A204.1 (cell line): ENCODE data around the gene PRDM15.

ENCODE experiments used
- FAIRE-seq: peaks from 2 replicates; lab custom pipeline; 2012; peaks lifted over from hg19 to GRCh38; lab: Jason Lieb, UNC

The PRDM15 gene

DNA sequence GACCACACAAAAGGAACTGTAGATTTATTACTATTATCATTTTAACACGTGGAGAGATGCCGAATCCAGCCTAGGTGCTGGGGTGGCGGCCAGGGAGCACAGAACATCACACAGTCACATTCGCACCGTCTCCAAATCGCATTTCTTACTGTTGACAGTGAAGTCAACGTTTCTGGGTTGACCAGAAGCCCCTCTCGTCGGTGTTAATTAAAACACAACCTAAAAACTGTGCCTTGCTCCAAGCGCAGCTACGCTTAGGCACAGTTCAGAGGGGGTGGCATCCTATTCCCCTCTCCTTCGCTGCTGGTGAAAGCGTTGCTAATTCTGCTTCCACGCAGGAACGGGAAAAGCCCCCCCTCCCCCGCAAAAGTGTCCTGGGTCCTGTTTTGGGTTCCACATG lies 116.4 kb downstream of the PRDM15 start:
- no peak for FAIRE-seq

DNA sequence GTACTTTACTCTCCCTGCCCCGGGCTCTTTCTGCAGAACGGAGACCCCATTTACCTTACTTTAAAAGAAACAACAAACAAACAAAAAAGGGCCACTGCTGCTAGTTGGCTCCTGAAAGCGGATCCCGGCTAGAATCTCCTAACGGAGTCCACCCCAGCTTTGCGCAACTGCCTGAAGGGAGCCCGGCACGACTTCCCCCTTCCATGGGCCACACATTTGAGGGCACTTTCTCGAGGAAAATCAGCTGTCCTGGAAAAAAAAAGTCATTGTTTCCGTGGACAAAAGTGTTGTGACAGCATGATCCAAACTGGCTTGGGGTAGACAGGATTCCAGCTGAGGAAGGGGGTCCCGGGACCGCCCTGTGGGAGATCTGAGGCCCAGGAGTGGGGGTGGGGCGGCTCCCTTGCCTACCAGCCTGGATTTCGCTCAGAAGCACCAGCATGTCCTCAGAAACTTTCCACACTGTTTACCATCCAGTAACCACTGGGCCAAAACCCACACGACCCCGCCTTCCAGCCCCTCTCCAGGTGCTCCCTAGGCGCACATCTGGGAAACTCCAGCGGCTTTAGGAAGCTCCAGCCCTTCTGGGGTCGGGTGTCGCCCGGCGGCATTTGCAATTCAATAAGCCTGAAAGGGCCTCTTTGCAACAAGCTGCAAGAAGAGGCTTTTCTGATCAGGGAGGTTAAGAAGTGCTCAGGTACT lies 117.1 kb downstream of the PRDM15 start:
- no peak for FAIRE-seq

DNA sequence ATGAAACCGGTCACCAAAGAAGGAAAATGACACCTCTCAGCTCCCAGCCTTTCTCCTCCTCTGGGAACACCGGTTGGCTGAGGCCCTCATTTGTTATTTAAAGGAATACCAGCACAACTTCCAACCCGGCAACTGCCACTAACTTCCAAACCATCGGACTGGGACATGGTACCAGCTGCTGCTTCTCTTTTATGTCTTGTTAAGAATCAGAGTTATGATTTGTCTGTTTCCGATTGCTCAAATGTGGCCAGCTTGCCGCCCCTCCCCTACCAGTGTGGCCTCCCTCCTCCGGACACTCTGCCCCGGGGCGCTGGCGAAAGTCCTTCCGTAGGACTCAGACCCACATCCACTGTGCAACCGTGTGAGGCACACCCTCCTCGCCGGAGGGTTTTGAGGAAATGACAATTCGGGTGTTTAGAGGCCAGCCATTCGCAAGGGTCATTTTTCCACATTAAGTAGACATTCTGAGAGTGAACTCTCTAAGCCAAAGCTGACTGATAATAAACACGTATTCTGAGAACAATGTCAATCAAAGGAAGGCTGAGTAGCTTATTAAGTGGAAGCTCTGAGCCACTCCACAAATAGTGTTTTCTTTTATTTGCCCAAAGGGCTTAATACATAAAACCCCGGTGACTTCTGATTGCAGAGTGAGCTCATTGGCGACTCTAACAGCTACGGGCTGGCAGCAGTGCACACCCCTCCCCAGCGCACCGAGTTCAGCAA lies 117.8 kb downstream of the PRDM15 start:
- no peak for FAIRE-seq

DNA sequence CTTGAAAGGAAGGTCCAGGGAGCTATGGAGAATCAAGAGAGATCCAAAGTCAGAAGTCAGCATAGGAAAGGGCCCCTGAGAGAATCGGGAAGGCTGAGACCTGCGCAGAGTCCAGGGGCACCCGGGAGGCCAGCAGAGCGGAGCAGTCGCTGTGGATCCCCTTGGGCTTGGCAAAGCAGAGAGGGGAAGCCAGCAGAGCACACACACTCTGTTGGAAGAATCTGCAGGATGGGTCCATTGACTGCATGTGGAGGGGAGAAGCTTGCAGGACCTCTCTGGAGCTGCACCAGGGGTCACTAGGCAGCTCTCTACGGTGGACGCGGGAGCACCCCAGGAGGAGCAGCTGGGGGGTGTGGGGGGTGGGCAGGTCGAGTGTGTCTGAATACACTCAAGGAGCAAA lies 118.7 kb downstream of the PRDM15 start:
- FAIRE-seq: no peak

DNA sequence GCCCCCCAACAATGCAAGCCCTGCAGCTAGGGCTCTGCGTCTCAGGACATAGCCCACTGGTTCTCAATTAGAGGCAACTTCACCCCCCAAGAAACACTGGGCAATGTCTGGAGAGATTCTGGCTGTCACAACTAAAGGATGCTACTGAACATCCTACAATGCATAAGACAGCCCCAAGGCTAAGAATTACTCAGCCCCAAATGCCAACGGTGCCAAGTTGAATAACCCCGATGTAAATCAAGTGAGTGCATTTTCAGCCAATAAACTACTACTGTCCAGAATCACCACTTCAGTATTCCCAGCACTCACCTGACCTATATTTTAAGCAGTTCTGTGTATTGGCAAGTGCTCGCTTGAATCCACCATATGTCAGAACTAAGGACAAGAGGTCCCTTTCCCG lies 119.2 kb downstream of the PRDM15 start:
- FAIRE-seq: no peak

DNA sequence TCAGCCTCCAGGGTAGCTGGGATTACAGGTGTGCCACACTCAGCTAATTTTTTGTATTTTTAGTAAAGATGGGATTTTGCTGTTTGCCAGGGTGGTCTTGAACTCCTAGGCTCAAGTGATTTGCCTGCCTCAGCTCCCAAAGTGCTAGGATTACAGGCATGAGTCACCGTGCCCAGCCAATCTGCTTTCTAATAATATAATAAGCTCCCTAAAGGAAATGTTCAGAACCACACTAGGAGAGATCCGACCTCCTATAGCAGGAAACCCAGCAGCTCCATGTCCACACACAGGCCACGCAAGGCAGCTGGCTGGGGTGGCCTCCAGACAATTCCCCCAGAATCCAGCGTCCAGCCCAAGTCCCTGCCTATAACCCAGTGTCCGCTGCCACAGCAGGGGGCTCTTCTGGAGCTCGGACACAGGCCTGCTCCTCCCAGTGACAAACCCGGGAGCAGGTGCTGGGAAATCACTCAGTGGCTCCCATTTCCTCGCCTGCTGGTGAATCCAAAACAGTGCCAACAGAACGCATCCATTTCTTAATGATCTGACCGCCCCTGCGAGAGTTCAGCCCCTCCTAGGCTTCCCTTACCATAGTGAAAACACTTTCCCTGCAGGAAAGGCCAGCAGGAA lies 119.8 kb downstream of the PRDM15 start:
- FAIRE-seq: no peak

DNA sequence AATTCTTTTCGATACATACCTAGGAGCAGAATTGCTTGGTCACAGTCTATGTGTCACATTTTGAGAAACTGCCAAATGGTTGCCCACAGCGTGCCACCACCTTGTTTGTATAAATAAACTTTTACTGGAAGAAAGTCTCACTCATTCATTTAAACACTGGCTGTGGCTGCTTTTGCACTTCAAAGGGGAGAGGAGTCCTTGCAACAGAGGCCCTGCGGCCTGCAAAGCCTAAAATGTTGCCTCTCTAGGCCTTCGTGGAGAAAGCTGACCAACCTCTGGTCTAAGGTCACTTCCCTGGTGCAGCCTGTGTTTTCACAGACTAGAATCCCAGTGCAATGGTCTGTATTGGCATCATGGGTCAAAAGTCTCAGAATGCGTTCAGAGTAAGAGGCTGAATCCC lies 120.6 kb downstream of the PRDM15 start:
- no peak for FAIRE-seq

DNA sequence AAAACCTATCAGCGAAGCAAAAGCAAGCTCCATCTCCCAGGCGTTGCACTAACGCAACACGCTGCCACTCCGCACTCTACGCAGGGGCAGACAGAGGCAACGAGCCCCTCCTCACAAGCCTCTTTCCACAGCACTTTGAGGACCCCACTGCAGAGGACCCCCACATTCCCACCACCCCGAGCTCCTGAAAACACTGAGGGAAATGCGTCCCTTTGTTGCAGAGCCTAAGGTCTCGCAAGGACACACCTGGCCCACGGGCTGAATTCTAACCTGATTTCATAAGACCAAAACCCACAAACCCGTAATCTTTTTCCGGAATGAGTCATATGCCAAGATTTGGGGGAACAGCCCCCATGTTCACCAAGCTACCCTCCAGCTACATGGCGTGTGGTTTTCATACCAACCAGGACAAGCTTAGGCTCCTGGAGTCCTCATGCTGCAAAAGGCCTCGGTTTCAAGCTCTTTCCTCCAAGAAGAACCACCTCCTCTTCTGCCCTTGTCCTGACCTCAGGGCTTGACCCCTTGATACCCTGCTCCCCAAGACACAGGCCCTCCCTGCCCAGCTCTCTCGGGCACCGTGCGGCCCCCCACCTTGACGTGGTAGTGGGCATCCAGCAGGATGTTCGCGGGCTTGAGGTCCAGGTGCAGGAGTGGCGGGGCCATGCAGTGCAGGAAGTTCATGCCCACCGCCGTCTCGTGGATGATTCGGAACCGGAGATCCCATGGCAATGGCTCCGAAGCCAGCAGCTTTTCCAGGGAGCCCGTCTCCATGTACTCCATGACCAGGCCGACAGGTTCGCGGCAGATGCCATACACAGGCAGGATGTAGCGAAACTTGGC lies 123.0 kb downstream of the PRDM15 start:
- no peak for FAIRE-seq

DNA sequence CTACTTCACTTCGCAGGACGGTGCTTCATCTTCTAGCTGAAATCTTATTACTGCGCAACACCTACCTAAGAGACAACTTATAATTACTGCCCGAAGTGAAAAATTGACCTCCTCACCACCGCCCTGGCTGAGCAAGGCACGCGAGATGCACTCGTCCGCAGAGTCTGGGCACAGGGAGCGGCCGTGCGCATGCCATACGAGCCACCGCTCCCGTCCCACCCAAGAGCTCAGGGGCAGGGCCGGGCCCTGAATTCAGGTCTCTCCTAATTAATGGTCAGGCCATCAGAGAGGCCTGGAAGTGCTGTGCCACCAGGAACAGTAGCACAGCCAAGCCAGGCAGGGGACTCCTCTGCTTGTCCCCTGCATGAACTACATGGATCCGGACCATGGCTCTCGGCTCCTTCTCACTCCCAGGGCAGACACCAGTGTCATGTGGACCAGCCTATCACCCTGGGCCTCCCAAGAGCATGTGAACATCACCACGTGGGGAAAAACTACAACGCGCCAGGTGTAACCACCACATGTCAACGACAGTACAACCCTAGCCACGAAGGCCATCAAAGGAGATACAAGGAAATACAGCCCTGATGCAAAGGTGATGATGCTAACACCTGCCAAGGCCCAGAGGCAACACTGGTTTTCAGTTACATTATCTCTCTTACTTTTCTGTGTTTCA lies 123.7 kb downstream of the PRDM15 start:
- FAIRE-seq: no peak

DNA sequence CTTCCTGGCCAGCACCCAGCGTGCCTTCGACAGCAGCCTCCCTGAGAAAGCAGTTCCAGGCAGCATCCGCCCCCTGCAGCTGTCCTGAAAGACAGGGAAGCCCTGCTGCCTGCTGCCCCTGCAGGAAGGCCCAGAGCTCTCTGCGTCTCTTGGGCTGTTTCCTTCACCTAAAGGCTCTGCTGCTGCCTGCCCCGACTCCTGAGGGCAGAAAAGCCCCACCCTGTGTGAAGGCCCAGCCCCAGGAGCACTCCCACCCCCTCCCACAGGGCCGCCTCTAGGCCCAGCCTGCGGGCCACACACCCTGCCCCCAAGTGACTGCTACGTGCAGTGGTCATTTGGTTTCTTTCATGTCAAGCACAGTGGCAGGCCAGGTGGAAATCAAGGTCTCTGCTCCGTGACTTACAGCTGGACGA lies 124.7 kb downstream of the PRDM15 start:
- no peak for FAIRE-seq

DNA sequence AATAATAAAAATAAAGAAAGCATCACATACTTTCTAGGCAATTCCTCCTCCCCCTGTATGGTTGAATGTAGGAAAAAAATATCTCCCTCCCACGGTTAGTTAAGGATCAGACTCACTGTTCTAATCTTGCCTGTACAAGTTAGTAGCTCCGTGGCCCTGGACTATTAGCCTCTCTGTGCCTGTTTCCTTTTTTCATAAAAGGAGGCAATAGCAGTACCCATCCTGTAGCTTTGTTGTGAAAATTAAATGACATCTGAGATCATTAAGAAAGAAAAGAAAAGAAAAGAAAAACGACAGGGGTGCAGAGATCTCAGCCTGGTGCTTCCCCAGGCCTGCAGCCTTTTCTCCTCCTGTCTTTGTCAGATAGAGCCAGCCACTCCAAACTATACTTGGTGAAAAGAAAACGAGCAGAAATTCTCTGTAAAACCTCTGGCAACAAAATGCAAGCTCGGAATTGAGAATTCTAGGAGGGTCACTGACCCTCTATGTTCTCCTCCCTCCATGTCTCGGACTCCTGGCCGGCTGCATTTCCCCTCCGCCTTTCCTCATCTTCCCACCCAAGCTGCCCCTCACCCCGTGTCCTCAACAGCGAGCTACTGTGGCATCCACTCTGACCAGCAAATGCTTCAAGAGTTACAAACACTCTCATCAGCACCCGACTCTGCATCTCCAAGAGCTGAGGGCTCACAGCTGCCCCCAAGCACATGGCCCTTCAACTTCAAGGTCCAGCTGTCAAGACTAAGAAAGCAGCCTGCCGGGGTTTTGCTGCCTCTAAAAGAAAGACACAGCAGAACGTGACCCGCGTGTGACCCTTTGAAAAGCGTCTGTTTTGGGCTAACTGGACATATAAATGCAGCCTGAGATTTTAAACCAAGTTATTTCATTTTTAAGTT lies 125.9 kb downstream of the PRDM15 start:
- no peak for FAIRE-seq

DNA sequence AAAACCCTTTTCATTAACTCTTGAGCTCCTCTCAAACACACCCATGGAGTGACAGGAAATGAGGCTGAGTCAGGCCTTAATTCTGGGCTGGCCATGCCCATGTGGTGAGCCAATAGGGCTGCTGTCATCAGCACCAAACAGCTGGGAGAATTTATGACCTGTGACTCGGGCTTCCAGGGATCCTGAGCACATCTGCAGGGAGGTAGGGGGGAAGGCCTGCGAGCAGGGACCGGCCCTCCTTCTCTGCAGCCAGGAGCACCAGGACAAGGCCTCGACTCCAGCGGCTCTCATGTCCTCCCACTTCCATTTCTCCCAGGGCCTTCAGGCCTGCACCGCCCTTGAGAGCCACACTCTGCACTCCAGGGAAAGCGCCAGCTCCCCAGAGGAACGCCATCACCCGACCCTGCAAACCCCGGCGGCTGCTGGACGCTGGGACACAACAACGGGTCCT lies 126.9 kb downstream of the PRDM15 start:
- no peak for FAIRE-seq

DNA sequence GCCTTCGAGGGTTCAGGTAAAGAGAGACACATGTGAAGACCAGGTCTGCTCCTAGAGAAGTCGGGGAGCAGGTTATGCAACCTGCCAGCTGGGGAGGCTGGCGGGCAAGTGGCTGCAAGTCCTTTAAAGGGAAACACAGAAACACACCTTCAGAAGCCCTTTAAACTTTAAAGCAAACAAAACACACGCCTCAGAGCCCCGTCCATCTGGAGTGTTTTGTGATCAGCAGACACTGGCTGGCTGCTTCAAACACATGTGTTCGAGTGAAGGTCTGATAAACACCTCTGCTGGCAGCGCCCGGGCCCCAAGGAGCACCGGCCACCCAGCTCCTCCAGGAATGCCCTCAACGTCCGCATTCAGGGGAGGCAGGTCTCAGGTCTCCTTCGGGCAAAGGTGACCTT lies 127.5 kb downstream of the PRDM15 start:
- FAIRE-seq: no peak

DNA sequence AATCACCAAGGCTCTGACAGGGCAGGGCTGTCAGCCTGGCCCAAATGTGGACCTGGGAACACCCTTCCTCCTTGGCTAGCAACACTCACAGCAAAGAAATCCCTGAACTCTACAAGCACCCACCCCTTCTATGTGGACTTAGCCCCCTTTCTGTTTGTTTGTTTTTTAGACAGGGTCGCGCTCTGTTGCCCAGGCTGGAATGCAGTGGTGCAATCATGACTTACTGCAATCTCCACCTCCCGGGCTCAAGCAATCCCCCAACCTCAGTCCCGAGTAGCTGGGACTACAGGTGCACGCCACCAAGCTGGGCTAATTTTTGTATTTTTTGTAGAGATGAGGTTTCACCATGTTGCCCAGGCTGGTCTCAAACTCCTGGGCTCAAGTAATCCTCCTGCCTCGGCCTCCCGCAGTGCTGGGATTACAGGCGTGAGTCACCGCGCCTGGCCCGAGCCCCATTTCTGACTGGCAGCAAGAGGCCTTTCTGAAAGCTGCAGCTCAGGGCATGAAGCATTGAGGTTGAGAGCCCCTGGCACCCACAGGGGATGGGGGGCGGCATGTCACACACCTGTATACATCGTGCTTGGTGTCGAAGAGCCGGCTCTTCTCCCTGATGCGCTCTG lies 128.5 kb downstream of the PRDM15 start:
- no peak for FAIRE-seq

DNA sequence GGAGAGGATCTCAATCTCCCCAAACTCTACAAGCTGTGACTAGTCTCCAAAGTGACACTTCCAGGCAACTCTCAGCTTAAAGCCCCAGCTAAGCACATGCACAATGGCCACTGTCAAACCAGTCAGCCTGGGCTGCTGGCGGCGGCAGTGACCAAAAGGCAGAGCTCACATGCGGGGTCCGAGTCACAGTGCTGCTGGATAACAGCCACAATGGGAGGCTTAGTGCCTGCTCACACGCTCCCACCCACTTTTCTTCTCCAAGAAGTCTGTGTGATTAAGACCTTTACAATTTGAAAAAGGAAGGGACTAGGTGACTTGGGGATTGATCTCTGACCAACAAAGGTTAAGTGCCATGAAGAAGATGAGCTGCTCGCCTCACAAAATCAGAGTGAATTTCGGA lies 129.1 kb downstream of the PRDM15 start:
- FAIRE-seq: no peak

DNA sequence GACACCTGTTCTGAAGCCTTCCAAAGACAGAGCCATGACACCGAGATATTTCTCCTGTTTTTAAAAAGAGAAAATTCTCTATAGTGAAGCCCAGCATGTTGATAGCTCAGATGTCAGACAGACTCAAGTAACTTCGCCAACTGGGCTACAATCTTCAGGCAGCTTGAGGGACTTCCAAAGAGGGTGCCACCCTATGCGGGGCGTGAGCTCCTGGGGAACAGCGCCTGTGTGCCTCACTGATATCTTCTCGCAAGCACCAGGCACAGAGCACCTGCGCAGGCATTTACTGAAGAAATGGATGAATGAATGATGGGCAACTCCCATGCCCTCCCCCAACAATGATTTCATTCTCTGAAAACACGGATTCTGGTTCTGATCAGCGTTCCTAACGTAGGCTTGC lies 129.9 kb downstream of the PRDM15 start:
- no peak for FAIRE-seq
